GM18519 (cell line): ENCODE measurements around the gene PLAC8L1.

Source experiments
- ATAC-seq: cut with Tn5 transposase; IDR thresholded peaks from one replicate; pipeline ENCODE4 v1.9.1; 2021; ENCODE audit warnings: mild to moderate bottlenecking, moderate library complexity; ENCODE audit not compliant: unreplicated experiment, low FRiP score

The PLAC8L1 gene

DNA sequence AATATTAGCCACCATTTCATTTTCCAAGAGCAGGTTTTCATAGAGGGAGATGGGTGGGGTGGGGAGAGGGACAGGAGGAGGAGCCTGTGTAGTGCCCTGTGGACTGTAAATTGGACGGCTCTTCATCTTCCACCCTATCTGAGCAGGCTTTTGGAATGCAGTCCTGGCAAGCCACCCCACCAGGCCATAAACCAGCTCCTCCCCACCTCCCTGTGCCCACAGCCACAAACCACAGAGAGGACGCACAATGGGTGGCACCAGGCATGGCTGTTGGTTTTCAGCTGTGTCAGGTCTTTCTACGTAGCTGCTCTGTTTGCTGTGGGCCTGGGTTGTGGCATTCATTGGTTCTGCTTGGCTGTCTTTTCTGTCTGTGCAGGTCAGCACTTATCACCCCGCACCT, 58.0 kb downstream of the PLAC8L1 start:
- ATAC-seq = no peak

DNA sequence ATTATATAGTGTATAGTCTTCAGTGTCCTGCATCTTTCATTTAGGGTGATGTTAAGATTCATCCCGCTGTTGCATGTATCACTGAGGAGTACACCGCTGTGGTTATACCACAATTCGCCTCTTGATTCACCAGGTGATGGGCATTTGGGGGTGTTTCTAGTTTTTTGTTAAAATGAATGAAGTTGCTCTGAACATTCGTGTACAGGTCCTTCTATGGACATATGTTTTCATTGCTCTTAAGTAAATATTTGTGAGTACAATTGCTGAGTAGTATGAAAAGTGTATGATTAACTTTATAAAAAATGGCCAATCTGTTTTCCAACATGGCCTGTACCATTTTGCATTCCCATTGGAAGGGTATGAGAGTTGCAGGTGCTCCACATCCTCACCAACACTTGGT, 61.7 kb downstream of the PLAC8L1 start:
- no peak for ATAC-seq

DNA sequence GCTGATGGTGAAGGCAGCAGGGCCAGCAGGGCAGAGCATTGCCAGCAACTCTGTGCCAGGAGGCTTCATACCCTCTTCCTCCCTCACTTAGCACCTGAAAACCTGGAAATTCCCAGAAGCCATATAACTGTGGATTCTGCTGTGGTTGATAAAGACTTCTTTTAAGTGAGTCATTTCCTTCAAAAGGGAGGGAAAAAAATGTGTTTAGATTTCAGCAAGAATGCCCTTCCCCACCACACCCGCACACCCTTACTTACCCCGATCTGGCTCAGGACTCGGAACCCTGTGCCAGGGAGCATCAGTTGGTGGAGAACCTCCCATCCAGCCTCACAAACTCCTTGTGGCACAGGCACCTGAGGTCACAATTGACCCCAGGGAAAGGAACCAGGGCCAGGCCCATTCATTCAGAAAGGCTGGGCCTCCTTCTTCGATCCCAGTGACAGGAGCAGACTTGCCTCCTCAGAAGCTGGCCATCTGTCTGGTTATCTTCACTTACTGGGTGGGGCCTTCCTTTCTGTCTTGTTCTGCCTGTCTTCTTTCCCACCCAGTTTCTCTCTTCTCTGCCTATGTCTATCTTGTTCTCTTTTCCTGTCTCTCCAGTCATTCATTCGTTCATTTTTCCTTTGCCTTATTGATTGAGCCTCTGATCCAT, 62.6 kb downstream of the PLAC8L1 start:
- ATAC-seq = no peak

DNA sequence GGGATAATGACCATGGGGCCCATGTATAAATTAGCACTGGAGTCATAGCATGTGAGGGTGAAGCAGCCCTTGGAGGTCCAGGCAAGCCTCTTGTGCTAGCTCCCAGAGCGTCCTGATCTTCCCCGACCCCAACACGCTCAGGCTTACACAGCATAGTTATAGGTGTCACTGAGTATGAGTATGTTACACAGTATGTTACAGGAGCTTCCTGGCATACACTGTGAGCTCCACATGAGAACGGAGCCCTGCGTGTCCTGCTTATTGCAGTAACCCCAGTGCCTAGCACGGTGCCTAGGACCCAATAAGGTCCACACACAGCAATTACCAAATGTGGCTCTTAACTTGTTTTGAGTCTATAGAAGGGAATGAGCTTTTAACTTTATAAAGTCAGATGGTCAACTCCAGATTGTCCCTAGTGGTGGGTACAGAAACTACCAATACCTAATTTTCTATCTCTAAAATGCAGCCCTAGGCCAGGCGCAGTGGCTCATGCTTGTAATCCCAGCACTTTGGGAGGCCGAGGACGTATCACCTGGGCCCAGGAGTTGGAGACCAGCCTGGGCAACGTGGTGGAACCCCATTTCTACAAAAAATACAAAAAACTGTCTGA, 64.1 kb downstream of the PLAC8L1 start:
- ATAC-seq = peak; percentile 72

DNA sequence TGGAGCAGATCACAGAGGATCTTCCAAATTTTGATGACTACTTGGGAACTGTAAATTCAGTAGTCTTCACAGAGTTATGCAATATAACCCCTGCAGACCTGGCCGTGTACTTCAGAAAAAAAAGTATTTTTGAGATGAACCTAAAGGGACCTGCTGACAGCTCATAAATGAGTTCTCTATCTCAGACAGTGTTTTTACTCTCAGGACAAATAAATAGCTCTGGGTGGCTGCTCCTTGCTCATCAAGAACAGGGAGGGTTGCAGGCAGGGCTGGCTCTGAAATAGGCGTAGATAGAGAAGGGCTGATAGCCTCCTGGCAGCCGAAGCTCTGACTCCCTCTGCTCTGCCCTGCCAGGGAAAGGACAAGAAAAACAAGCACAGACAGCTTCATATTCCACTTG, 64.8 kb downstream of the PLAC8L1 start:
- no peak for ATAC-seq

DNA sequence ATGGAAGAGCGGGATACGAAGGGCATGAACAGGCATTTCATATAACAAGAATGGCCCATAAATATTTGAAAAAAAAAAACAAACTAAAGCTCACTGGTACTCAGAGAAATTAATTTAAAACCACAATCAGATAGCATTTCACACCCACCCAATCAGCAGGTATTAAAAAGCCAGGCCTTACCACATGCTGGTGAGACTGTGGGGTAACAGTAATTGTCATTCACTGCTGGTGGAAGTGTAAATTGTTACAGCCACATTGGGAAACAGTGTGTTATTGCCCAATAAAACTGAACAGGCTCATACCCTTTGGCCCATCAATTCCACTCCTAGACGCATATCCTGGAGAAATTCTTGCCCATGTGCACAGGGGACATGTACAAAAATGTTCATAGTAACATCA, 66.0 kb downstream of the PLAC8L1 start:
- no peak for ATAC-seq

DNA sequence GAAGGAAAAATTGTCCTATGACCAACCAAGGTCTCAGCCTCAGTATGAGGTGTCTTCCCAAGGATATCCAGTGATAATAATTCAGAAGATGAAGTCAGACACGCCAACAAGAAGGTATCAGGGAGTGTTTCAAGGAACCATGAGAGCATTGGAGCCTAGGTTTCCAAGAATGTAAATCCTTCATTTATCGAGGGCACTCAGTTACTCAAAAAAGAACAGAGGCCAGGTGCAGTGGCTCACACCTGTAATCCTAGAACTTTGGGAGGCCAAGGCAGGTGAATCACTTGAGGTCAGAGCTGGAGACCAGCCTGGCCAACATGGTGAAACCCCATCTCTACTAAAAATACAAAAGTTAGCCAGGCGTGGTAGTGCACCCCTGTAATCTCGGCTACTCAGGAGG, 70.8 kb downstream of the PLAC8L1 start:
- no peak for ATAC-seq
